GM12878 (cell line): Measurements from ENCODE around the gene DYSF. TPM values are rescaled to one million over a fixed set of nuclear protein-coding genes. Genes with fewer than 3 reads are reported as not detected.

Experiments
- ATAC-seq: fragments of 200-7000 bp; cut with Tn5 transposase; 3 replicates; pipeline ENCODE4 v1.9.1; 2020; ENCODE audit warnings: mild to moderate bottlenecking, moderate library complexity
- BruUV-seq: library from RNA; stranded (reverse); fragments of 400-500 nt; replicated peaks from 2 replicates; lab custom pipeline; 2021; lab: Mats Ljungman, UMichigan
- CTCF ChIA-PET: fragments of 300-600 bp; sonication (Branson Sonifier 250); formaldehyde crosslinking; extraction: SDS; loops from one replicate; lab custom pipeline; 2021; ENCODE audit warnings: inconsistent platforms; lab: Yijun Ruan, JAX
- POLR2A ChIA-PET: fragments of 350-600 bp; formaldehyde crosslinking; extraction: SDS; loops from one replicate; lab custom pipeline; 2021; ENCODE audit warnings: inconsistent platforms; lab: Charles Lee
- RAD21 ChIA-PET: fragments of 300-600 bp; sonication (Branson Sonifier 250); formaldehyde crosslinking; loops from one replicate; lab custom pipeline; 2023; ENCODE audit warnings: antibody characterized with exemption; ENCODE audit not compliant: unreplicated experiment; lab: Charles Lee
- SMC1A ChIA-PET: fragments of 300-600 bp; sonication (Branson Sonifier 250); formaldehyde crosslinking; loops from one replicate; lab custom pipeline; 2023; ENCODE audit not compliant: unreplicated experiment, uncharacterized antibody; lab: Charles Lee
- DNase-seq: peaks from one replicate; pipeline ENCODE4 v3.0.0-alpha.2; 2011; ENCODE audit warnings: low read depth, low spot score
- FAIRE-seq: peaks from 3 replicates; lab custom pipeline; 2011; peaks lifted over from hg19 to GRCh38; lab: Jason Lieb, UNC
- H2AFZ ChIP-seq: 2 replicates; pipeline ENCODE4 v1.6.0; 2011; ENCODE audit warnings: low read depth, low read length, control low read depth; ENCODE audit not compliant: control insufficient read depth
- H3K27ac ChIP-seq: 2 replicates; pipeline ENCODE4 v1.5.1; 2011; ENCODE audit warnings: control low read depth; ENCODE audit not compliant: control insufficient read depth, insufficient read depth
- H3K27me3 ChIP-seq, 2 experiments: replicated peaks in 1 of 2; 2 replicates each; pipeline versions ENCODE4 v1.6.0 to v1.6.1; 2011; ENCODE audit warnings: low read length in 1 of 2; ENCODE audit not compliant: control insufficient read depth in 2 of 2, insufficient read depth in 2 of 2
- H3K36me3 ChIP-seq, 2 experiments: 2 replicates each; pipeline ENCODE4 v1.5.1; 2011; ENCODE audit warnings: low read length in 1 of 2; ENCODE audit not compliant: control insufficient read depth in 2 of 2, insufficient read depth in 2 of 2
- H3K4me1 ChIP-seq: 2 replicates; pipeline ENCODE4 v1.6.1; 2011; ENCODE audit warnings: mild to moderate bottlenecking, low read length, moderate library complexity, mixed read lengths; ENCODE audit not compliant: control insufficient read depth, insufficient read depth
- H3K4me2 ChIP-seq: 2 replicates; pipeline ENCODE4 v1.6.0; 2011; ENCODE audit warnings: control low read depth; ENCODE audit not compliant: control insufficient read depth, insufficient read depth
- H3K4me3 ChIP-seq: fragments of 200-600 bp; sonication (generic); 2 replicates; pipeline ENCODE4 v1.5.1; 2016
- H3K79me2 ChIP-seq: 2 replicates; pipeline ENCODE4 v1.6.0; 2011; ENCODE audit warnings: low read length; ENCODE audit not compliant: control insufficient read depth, insufficient read depth
- H3K9ac ChIP-seq: 2 replicates; pipeline ENCODE4 v1.8.0; 2011; ENCODE audit warnings: low read length, control low read depth, mixed read lengths; ENCODE audit not compliant: control insufficient read depth, insufficient read depth
- H3K9me3 ChIP-seq: replicated peaks from 3 replicates; pipeline ENCODE4 v1.5.1; 2011; ENCODE audit warnings: mild to moderate bottlenecking, low read length; ENCODE audit not compliant: control insufficient read depth, insufficient read depth
- H4K20me1 ChIP-seq: 2 replicates; pipeline ENCODE4 v1.6.0; 2011; ENCODE audit not compliant: control insufficient read depth, insufficient read depth
- BCL3 ChIP-seq: IDR thresholded peaks from 2 replicates; pipeline ENCODE4 v1.6.1; 2011; ENCODE audit warnings: borderline replicate concordance, low read depth, mild to moderate bottlenecking, moderate library complexity, low read length; ENCODE audit not compliant: insufficient read depth, poor library complexity, severe bottlenecking
- CBX5 ChIP-seq: sonication (generic); IDR thresholded peaks from 2 replicates; pipeline ENCODE4 v1.6.1; 2016; ENCODE audit warnings: low read depth, moderate library complexity, mild to moderate bottlenecking, inconsistent platforms
- GATAD2B ChIP-seq: fragments of 450-650 bp; conservative IDR thresholded peaks from 2 replicates; pipeline ENCODE4 v1.6.1; 2017; ENCODE audit warnings: low read depth, mild to moderate bottlenecking, moderate library complexity
- HDAC2 ChIP-seq: fragments of 200-600 bp; sonication (generic); IDR thresholded peaks from 2 replicates; pipeline ENCODE4 v1.6.1; 2017
- MEF2B ChIP-seq: fragments of 450-650 bp; IDR thresholded peaks from 2 replicates; pipeline ENCODE4 v1.6.1; 2018; ENCODE audit warnings: mild to moderate bottlenecking, moderate library complexity; ENCODE audit not compliant: partially characterized antibody, poor library complexity, severe bottlenecking
- MLLT1 ChIP-seq: fragments of 450-650 bp; IDR thresholded peaks from 2 replicates; pipeline ENCODE4 v1.6.1; 2016; ENCODE audit warnings: mild to moderate bottlenecking
- NR2C1 ChIP-seq: fragments of 450-650 bp; IDR thresholded peaks from 2 replicates; pipeline ENCODE4 v1.6.1; 2017; ENCODE audit warnings: antibody characterized with exemption, mild to moderate bottlenecking, moderate library complexity
- RBBP5 ChIP-seq: fragments of 200-600 bp; sonication (generic); conservative IDR thresholded peaks from 2 replicates; pipeline ENCODE4 v1.6.1; 2016
- SRF ChIP-seq, 2 experiments: IDR thresholded peaks; 2 replicates each; pipeline ENCODE4 v1.6.1; 2011; ENCODE audit warnings: low read depth in 2 of 2, low read length in 2 of 2, mild to moderate bottlenecking in 1 of 2, moderate library complexity in 1 of 2
- STAT1 ChIP-seq: fragments of 450-650 bp; conservative IDR thresholded peaks from 2 replicates; pipeline ENCODE4 v1.6.1; 2014; ENCODE audit warnings: antibody characterized with exemption, mild to moderate bottlenecking
- TCF7 ChIP-seq: IDR thresholded peaks from 2 replicates; pipeline ENCODE4 v1.6.1; 2014; ENCODE audit warnings: antibody characterized with exemption, borderline replicate concordance
- ZNF217 ChIP-seq: fragments of 450-650 bp; IDR thresholded peaks from 2 replicates; pipeline ENCODE4 v1.6.1; 2017; ENCODE audit warnings: antibody characterized with exemption, mild to moderate bottlenecking
- whole genome bisulfite sequencing: methylation state at CpG from one replicate; pipeline ENCODE4 v1.1.6; 2016; ENCODE audit warnings: low lambda C conversion rate; ENCODE audit not compliant: insufficient replicate concordance, insufficient coverage; ENCODE audit errors: missing lambda C conversion rate; 5-methylcytosine and 5-hydroxymethylcytosine counted together
- in situ Hi-C: fragments of 300-500 bp; cut with MboI; formaldehyde crosslinking; loops from 9 replicates; pipeline ENCODE4 v1.14.3; 2018; ENCODE audit warnings: mixed read lengths
- intact Hi-C: fragments of 100-400 bp; cut with micrococcal nuclease; formaldehyde crosslinking; loops from one replicate; pipeline ENCODE4 v1.14.2; 2022; ENCODE audit not compliant: unreplicated experiment
- polyA plus RNA-seq, 11 experiments: library from polyadenylated mRNA; depleted of rRNA in 4 of 11; unstranded in 6 of 11; stranded (reverse) in 5 of 11; fragments of >200 nt; fragmentation: Nextera tagmentation in 4 of 11; fragmentation: Illumina TruSeq in 1 of 11; extraction: Ambion mirVana in 4 of 11; extraction: Trizol in 1 of 11; gene quantifications; 1 replicate in 1 of 11; 2 replicates in 10 of 11; pipeline versions ENCODE4 v1.2.1 to v1.2.3, GENCODE V29; 2011 to 2016; ENCODE audit warnings: inconsistent platforms in 2 of 11, missing spikeins in 2 of 11, low read depth in 1 of 11
- total RNA-seq, 4 experiments: library from RNA; depleted of rRNA in 3 of 4; stranded (reverse); fragments of >200 nt in 3 of 4; fragmentation: Illumina TruSeq in 1 of 4; extraction: Trizol in 1 of 4; gene quantifications; 2 replicates each; pipeline versions ENCODE4 v1.2.1 to v1.2.3, GENCODE V29; 2013 to 2021
- TF ChIP-seq, protein P1 (sequence below): fragments of 450-650 bp; IDR thresholded peaks from 2 replicates; pipeline ENCODE4 v1.6.1; 2017; ENCODE audit warnings: low read depth, mild to moderate bottlenecking, moderate library complexity
- TF ChIP-seq, protein P2 (sequence below): fragments of 450-650 bp; IDR thresholded peaks from 2 replicates; pipeline ENCODE4 v1.6.1; 2017; ENCODE audit warnings: mild to moderate bottlenecking, moderate library complexity

DYSF gene
- total and polyA plus RNA-seq, 10 of the 15 experiments (the other 5 are each of a cell fraction or from before 2014, with no cell fraction given): under 0.01 to 0.15 (median 0.03) TPM; not detected in 7

- RAD21 ChIA-PET: no interaction called here
- whole genome bisulfite sequencing: 36% methylated on average over 7 of the region's 9 CpGs
- Histone ChIP-seq H3K9me3 (no peaks in the 10 kb centered on the region), H3K4me3 (no peak overlapping the region), H3K79me2 (no peaks in the 10 kb centered on the region), H4K20me1 (no peaks in the 10 kb centered on the region), H3K4me1 (no peaks in the 10 kb centered on the region), H3K4me2 (no peak overlapping the region), H2AFZ (no peak overlapping the region), H3K36me3 (no peaks in the 10 kb centered on the region), H3K9ac (no peak overlapping the region), H3K27ac (no peak overlapping the region), H3K27me3 (peaks cover 3% of the 10 kb centered on the region in 2 experiments)
- no TSS peak for BruUV-seq
- DNase-seq: no peak
- POLR2A ChIA-PET: interaction anchor here (0.7 kb wide), 1 partner anchor 21 kb away, joined by 5 read pairs; no protein-coding TSS in a partner anchor
- in situ Hi-C loops: no loop called here
- no peak for FAIRE-seq
- SMC1A ChIA-PET: no interaction called here
- no peak for ATAC-seq
- intact Hi-C loops: no loop called here
- CTCF ChIA-PET: no interaction called here
- no peak for TF ChIP-seq NR2C1
- no peak for TF ChIP-seq MEF2B
- TF ChIP-seq BCL3: no peak
- no peak for TF ChIP-seq ZNF217
- TF ChIP-seq HDAC2: no peak
- no peak for TF ChIP-seq RBBP5
- TF ChIP-seq, protein P1, sequence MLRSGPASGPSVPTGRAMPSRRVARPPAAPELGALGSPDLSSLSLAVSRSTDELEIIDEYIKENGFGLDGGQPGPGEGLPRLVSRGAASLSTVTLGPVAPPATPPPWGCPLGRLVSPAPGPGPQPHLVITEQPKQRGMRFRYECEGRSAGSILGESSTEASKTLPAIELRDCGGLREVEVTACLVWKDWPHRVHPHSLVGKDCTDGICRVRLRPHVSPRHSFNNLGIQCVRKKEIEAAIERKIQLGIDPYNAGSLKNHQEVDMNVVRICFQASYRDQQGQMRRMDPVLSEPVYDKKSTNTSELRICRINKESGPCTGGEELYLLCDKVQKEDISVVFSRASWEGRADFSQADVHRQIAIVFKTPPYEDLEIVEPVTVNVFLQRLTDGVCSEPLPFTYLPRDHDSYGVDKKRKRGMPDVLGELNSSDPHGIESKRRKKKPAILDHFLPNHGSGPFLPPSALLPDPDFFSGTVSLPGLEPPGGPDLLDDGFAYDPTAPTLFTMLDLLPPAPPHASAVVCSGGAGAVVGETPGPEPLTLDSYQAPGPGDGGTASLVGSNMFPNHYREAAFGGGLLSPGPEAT: no peak
- no peak for TF ChIP-seq MLLT1
- no peak for TF ChIP-seq GATAD2B
- TF ChIP-seq SRF (IDR thresholded peaks at IDR 0.05; ENCODE audit: low read depth in 2 of 2, low read length in 2 of 2): no peak
- TF ChIP-seq CBX5: no peak
- TF ChIP-seq, protein P2, sequence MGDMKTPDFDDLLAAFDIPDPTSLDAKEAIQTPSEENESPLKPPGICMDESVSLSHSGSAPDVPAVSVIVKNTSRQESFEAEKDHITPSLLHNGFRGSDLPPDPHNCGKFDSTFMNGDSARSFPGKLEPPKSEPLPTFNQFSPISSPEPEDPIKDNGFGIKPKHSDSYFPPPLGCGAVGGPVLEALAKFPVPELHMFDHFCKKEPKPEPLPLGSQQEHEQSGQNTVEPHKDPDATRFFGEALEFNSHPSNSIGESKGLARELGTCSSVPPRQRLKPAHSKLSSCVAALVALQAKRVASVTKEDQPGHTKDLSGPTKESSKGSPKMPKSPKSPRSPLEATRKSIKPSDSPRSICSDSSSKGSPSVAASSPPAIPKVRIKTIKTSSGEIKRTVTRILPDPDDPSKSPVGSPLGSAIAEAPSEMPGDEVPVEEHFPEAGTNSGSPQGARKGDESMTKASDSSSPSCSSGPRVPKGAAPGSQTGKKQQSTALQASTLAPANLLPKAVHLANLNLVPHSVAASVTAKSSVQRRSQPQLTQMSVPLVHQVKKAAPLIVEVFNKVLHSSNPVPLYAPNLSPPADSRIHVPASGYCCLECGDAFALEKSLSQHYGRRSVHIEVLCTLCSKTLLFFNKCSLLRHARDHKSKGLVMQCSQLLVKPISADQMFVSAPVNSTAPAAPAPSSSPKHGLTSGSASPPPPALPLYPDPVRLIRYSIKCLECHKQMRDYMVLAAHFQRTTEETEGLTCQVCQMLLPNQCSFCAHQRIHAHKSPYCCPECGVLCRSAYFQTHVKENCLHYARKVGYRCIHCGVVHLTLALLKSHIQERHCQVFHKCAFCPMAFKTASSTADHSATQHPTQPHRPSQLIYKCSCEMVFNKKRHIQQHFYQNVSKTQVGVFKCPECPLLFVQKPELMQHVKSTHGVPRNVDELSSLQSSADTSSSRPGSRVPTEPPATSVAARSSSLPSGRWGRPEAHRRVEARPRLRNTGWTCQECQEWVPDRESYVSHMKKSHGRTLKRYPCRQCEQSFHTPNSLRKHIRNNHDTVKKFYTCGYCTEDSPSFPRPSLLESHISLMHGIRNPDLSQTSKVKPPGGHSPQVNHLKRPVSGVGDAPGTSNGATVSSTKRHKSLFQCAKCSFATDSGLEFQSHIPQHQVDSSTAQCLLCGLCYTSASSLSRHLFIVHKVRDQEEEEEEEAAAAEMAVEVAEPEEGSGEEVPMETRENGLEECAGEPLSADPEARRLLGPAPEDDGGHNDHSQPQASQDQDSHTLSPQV: no peak
- no peak for TF ChIP-seq STAT1
- TF ChIP-seq TCF7: no peak
Measured at GRCh38 chr2:71473346-71474031, 20.1 kb downstream of the DYSF start.
